SK-N-SH treated with all-trans-retinoic acid at 6 μM for 48 hours (cell line): ENCODE data around the gene TREML2.
"Not testable (repeated sequence)": the region's sequence is repeated elsewhere in the genome, so short reads cannot be mapped to it uniquely, and the experiment has no call there.

Experiments
- ATAC-seq: fragments of 200-7000 bp; cut with Tn5 transposase; 3 replicates; pipeline ENCODE4 v1.9.1; 2020; ENCODE audit warnings: mild to moderate bottlenecking, moderate library complexity
- ARNTL ChIP-seq: fragments of 450-650 bp; formaldehyde crosslinking; IDR thresholded peaks from 2 replicates; pipeline ENCODE4 v1.5.0; 2020; ENCODE audit warnings: low read depth, mild to moderate bottlenecking, moderate library complexity, borderline replicate concordance
- CSDC2 ChIP-seq: fragments of 250-450 bp; sonication (Bioruptor Pico); IDR thresholded peaks from 2 replicates; pipeline ENCODE4 v1.5.0; 2020; ENCODE audit warnings: mild to moderate bottlenecking, moderate library complexity
- ESRRG ChIP-seq: fragments of 250-450 bp; sonication (Bioruptor Pico); IDR thresholded peaks from 2 replicates; pipeline ENCODE4 v1.6.1; 2021; ENCODE audit warnings: mild to moderate bottlenecking
- GLIS3 ChIP-seq: fragments of 250-450 bp; sonication (Bioruptor Pico); IDR thresholded peaks from 2 replicates; pipeline ENCODE4 v1.5.0; 2020; ENCODE audit warnings: mild to moderate bottlenecking, moderate library complexity
- OSR1 ChIP-seq: fragments of 250-450 bp; sonication (Bioruptor Pico); IDR thresholded peaks from 2 replicates; pipeline ENCODE4 v1.8.0; 2022; ENCODE audit warnings: moderate library complexity, mild to moderate bottlenecking, inconsistent platforms
- PPARA ChIP-seq: fragments of 250-450 bp; sonication (Bioruptor Pico); IDR thresholded peaks from 2 replicates; pipeline ENCODE4 v1.5.0; 2020; ENCODE audit warnings: mild to moderate bottlenecking, borderline replicate concordance
- RARB ChIP-seq: fragments of 250-450 bp; sonication (Bioruptor Pico); IDR thresholded peaks from 2 replicates; pipeline ENCODE4 v1.8.0; 2021; ENCODE audit warnings: mild to moderate bottlenecking, moderate library complexity
- SNAI2 ChIP-seq: fragments of 250-450 bp; sonication (Bioruptor Pico); IDR thresholded peaks from 2 replicates; pipeline ENCODE4 v1.5.0; 2020; ENCODE audit warnings: mild to moderate bottlenecking, moderate library complexity
- TCF4 ChIP-seq: fragments of 250-450 bp; sonication (Bioruptor Pico); IDR thresholded peaks from 2 replicates; pipeline ENCODE4 v1.8.0; 2021; ENCODE audit warnings: mild to moderate bottlenecking, moderate library complexity, borderline replicate concordance
- TOX ChIP-seq: fragments of 250-450 bp; sonication (Bioruptor Pico); IDR thresholded peaks from 2 replicates; pipeline ENCODE4 v1.8.0; 2021; ENCODE audit warnings: mild to moderate bottlenecking, moderate library complexity, borderline replicate concordance
- ZFP3 ChIP-seq: fragments of 250-450 bp; sonication (Bioruptor Pico); IDR thresholded peaks from 2 replicates; pipeline ENCODE4 v1.5.0; 2020; ENCODE audit warnings: mild to moderate bottlenecking, moderate library complexity
- ZFP30 ChIP-seq: fragments of 450-650 bp; formaldehyde crosslinking; IDR thresholded peaks from 2 replicates; pipeline ENCODE4 v1.5.0; 2022; ENCODE audit warnings: mild to moderate bottlenecking, moderate library complexity
- ZNF565 ChIP-seq: fragments of 450-650 bp; formaldehyde crosslinking; conservative IDR thresholded peaks from 2 replicates; pipeline ENCODE4 v1.5.0; 2020; ENCODE audit warnings: low read depth, mild to moderate bottlenecking, moderate library complexity
- ZNF70 ChIP-seq: fragments of 450-650 bp; formaldehyde crosslinking; IDR thresholded peaks from 2 replicates; pipeline ENCODE4 v1.5.0; 2020; ENCODE audit warnings: mild to moderate bottlenecking, moderate library complexity
- ZNF8 ChIP-seq: fragments of 450-650 bp; formaldehyde crosslinking; IDR thresholded peaks from 2 replicates; pipeline ENCODE4 v1.5.0; 2020; ENCODE audit warnings: mild to moderate bottlenecking, moderate library complexity
- TF ChIP-seq, protein P1 (sequence below): fragments of 250-450 bp; sonication (Bioruptor Pico); IDR thresholded peaks from 2 replicates; pipeline ENCODE4 v1.5.0; 2020; ENCODE audit warnings: mild to moderate bottlenecking, moderate library complexity
- TF ChIP-seq, protein P2 (sequence below): fragments of 250-450 bp; sonication (Bioruptor Pico); IDR thresholded peaks from 2 replicates; pipeline ENCODE4 v1.5.1; 2020; ENCODE audit warnings: low read depth, mild to moderate bottlenecking, moderate library complexity
- TF ChIP-seq, protein P3 (sequence below): fragments of 250-450 bp; sonication (Bioruptor Pico); IDR thresholded peaks from 2 replicates; pipeline ENCODE4 v1.8.0; 2021; ENCODE audit warnings: low read depth, mild to moderate bottlenecking, moderate library complexity, borderline replicate concordance
- TF ChIP-seq, protein P4 (sequence below): fragments of 250-450 bp; sonication (Bioruptor Pico); IDR thresholded peaks from 2 replicates; pipeline ENCODE4 v1.8.0; 2020; ENCODE audit warnings: mild to moderate bottlenecking, moderate library complexity, borderline replicate concordance

TREML2 gene

DNA sequence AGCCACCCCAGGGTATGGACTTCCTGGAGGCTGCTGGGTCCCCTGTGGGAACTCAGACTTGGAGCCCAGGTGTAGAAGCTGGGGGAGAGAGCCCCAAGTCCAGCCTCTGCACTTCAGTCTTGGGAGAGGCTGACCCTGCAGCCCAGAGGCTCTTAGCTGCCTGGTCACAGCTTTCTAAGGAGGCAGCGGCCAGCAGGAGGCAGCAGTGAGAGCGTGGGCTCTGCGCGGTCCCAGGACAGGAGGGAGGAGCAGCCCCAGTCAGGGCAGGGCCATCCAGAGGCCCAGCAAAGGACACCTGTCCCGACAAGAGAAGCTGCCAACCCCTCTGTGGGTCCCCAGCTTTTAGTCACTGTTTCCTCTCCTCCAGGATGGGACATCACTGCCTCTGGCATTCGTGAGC lies 9.4 kb downstream of the TREML2 start:
- peak; percentile 90 for ATAC-seq
- TF ChIP-seq CSDC2 (CRISPR knock-in tag), result no peak
- TF ChIP-seq, protein P1, sequence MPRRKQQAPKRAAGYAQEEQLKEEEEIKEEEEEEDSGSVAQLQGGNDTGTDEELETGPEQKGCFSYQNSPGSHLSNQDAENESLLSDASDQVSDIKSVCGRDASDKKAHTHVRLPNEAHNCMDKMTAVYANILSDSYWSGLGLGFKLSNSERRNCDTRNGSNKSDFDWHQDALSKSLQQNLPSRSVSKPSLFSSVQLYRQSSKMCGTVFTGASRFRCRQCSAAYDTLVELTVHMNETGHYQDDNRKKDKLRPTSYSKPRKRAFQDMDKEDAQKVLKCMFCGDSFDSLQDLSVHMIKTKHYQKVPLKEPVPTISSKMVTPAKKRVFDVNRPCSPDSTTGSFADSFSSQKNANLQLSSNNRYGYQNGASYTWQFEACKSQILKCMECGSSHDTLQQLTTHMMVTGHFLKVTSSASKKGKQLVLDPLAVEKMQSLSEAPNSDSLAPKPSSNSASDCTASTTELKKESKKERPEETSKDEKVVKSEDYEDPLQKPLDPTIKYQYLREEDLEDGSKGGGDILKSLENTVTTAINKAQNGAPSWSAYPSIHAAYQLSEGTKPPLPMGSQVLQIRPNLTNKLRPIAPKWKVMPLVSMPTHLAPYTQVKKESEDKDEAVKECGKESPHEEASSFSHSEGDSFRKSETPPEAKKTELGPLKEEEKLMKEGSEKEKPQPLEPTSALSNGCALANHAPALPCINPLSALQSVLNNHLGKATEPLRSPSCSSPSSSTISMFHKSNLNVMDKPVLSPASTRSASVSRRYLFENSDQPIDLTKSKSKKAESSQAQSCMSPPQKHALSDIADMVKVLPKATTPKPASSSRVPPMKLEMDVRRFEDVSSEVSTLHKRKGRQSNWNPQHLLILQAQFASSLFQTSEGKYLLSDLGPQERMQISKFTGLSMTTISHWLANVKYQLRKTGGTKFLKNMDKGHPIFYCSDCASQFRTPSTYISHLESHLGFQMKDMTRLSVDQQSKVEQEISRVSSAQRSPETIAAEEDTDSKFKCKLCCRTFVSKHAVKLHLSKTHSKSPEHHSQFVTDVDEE (CRISPR knock-in tag), result no peak
- no peak for TF ChIP-seq SNAI2 (CRISPR knock-in tag)
- TF ChIP-seq, all 23 proteins: peak for 0

DNA sequence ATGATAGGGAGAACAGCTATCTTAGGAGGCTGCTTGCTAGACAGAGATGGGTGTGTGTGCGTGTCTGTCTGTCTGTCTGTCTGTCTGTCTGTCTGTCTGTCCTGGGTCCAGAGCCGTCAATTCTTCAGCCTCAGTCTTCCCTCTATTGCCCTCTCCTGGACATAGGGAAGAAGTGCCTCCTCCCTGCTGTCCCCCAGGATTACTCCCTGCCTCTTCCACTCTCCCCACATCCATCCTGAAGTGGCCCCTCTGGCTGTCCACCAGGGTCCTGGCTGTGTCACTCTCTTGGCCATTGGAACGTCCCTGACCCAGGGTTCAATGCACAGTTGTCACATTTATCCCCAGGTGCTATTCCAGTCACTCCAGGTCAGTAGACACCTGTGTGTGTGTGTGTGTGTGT lies 10.2 kb downstream of the TREML2 start:
- TF ChIP-seq SNAI2 (CRISPR knock-in tag) (no peak), ZNF8 (CRISPR knock-in tag) (no peak), ARNTL (CRISPR knock-in tag) (no peak)
- TF ChIP-seq, protein P2, sequence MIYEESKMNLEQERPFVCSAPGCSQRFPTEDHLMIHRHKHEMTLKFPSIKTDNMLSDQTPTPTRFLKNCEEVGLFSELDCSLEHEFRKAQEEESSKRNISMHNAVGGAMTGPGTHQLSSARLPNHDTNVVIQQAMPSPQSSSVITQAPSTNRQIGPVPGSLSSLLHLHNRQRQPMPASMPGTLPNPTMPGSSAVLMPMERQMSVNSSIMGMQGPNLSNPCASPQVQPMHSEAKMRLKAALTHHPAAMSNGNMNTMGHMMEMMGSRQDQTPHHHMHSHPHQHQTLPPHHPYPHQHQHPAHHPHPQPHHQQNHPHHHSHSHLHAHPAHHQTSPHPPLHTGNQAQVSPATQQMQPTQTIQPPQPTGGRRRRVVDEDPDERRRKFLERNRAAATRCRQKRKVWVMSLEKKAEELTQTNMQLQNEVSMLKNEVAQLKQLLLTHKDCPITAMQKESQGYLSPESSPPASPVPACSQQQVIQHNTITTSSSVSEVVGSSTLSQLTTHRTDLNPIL (CRISPR knock-in tag), result no peak
- TF ChIP-seq, protein P1 (CRISPR knock-in tag), result no peak
- ATAC-seq, result no peak

DNA sequence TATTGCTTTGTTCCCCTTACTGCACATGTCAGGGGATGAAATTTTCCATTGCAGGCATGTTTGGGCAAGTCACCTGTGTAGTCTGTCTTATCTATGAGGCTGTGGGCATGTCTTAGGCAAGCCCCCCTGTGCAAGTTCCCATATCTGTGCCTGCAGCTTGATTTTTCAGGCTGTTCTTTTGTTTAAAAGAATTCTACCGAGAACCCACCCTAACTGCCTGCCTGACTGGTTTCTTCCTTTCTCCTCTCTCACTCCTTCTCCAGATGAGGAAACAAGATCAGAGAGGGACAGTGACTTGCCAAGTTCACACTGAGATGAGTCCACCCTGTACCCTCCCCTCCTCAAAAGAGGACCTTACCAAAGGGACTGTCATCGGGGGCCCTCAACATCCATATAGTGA lies 11.0 kb downstream of the TREML2 start:
- ATAC-seq, result no peak
- TF ChIP-seq, protein P3, sequence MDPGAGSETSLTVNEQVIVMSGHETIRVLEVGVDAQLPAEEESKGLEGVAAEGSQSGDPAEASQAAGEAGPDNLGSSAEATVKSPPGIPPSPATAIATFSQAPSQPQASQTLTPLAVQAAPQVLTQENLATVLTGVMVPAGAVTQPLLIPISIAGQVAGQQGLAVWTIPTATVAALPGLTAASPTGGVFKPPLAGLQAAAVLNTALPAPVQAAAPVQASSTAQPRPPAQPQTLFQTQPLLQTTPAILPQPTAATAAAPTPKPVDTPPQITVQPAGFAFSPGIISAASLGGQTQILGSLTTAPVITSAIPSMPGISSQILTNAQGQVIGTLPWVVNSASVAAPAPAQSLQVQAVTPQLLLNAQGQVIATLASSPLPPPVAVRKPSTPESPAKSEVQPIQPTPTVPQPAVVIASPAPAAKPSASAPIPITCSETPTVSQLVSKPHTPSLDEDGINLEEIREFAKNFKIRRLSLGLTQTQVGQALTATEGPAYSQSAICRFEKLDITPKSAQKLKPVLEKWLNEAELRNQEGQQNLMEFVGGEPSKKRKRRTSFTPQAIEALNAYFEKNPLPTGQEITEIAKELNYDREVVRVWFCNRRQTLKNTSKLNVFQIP (CRISPR knock-in tag), result no peak
- no peak for TF ChIP-seq GLIS3 (CRISPR knock-in tag)
- no peak for TF ChIP-seq ZNF565 (CRISPR knock-in tag)
- TF ChIP-seq PPARA (CRISPR knock-in tag), result no peak
- no peak for TF ChIP-seq ZNF70
- TF ChIP-seq, protein P4, sequence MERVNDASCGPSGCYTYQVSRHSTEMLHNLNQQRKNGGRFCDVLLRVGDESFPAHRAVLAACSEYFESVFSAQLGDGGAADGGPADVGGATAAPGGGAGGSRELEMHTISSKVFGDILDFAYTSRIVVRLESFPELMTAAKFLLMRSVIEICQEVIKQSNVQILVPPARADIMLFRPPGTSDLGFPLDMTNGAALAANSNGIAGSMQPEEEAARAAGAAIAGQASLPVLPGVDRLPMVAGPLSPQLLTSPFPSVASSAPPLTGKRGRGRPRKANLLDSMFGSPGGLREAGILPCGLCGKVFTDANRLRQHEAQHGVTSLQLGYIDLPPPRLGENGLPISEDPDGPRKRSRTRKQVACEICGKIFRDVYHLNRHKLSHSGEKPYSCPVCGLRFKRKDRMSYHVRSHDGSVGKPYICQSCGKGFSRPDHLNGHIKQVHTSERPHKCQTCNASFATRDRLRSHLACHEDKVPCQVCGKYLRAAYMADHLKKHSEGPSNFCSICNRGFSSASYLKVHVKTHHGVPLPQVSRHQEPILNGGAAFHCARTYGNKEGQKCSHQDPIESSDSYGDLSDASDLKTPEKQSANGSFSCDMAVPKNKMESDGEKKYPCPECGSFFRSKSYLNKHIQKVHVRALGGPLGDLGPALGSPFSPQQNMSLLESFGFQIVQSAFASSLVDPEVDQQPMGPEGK (CRISPR knock-in tag), result no peak
- TF ChIP-seq TCF4 (CRISPR knock-in tag), result no peak
- TF ChIP-seq OSR1 (CRISPR knock-in tag), result no peak
- TF ChIP-seq CSDC2 (CRISPR knock-in tag), result no peak
- TF ChIP-seq ESRRG, result no peak
- TF ChIP-seq TOX (CRISPR knock-in tag), result no peak
- TF ChIP-seq RARB (CRISPR knock-in tag), result no peak
- no peak for TF ChIP-seq SNAI2 (CRISPR knock-in tag)
- no peak for TF ChIP-seq ZFP30 (CRISPR knock-in tag)
- no peak for TF ChIP-seq ZFP3

DNA sequence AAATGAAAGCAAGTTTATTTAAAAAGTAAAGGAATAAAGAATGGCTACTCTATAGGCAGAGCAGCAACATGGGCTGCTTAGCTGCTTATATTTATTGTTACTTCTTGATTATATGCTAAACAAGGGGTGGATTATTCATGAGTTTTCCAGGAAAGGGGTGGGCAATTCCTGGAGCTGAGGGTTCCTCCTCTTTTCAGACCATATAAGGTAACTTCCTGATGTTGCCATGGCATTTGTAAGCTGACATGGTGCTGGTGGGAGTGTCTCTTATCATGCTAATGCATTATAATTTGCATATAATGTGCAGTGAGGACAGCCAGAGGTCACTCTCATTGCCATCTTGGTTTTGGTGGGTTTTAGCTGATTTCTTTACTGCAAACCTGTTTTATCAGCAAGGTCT lies 11.9 kb downstream of the TREML2 start:
- not testable (repeated sequence) for ATAC-seq
